GM23338 (cell line): ENCODE data around the gene IMMP2L. TPM values are rescaled to one million over a fixed set of nuclear protein-coding genes. Genes with fewer than 3 reads are reported as not detected.
A peak's percentile ranks its signal among the peaks of the same experiment; 100 is the strongest.

Experiments
- ATAC-seq: fragments of 200-7000 bp; cut with Tn5 transposase; 3 replicates; pipeline ENCODE4 v1.9.1; 2020
- DNase-seq: peaks from one replicate; pipeline ENCODE4 v3.0.0-alpha.2; 2015; ENCODE audit warnings: low spot score
- H2AFZ ChIP-seq: fragments of 200-600 bp; sonication (generic); 2 replicates; pipeline ENCODE4 v1.8.0; 2016; ENCODE audit warnings: antibody characterized with exemption, mild to moderate bottlenecking, moderate library complexity
- H3F3A ChIP-seq: fragments of 200-600 bp; sonication (generic); replicated peaks from 2 replicates; pipeline ENCODE4 v1.8.0; 2017; ENCODE audit warnings: antibody characterized with exemption, mixed run types, low read depth
- H3K27ac ChIP-seq: fragments of 200-600 bp; sonication (generic); 2 replicates; pipeline ENCODE4 v1.6.1; 2016; ENCODE audit warnings: low read depth
- H3K27me3 ChIP-seq: fragments of 200-600 bp; sonication (generic); 2 replicates; pipeline ENCODE4 v1.8.0; 2016; ENCODE audit warnings: mild to moderate bottlenecking, mixed run types, moderate library complexity; ENCODE audit not compliant: insufficient read depth
- H3K36me3 ChIP-seq: fragments of 200-600 bp; sonication (generic); 2 replicates; pipeline ENCODE4 v1.8.0; 2016; ENCODE audit warnings: mild to moderate bottlenecking; ENCODE audit not compliant: insufficient read depth
- H3K4me1 ChIP-seq: fragments of 200-600 bp; sonication (generic); 2 replicates; pipeline ENCODE4 v1.8.0; 2016; ENCODE audit warnings: mild to moderate bottlenecking, moderate library complexity; ENCODE audit not compliant: insufficient read depth
- H3K4me2 ChIP-seq: fragments of 200-600 bp; sonication (generic); 2 replicates; pipeline ENCODE4 v1.7.1; 2017; ENCODE audit warnings: mixed run types
- H3K4me3 ChIP-seq: fragments of 200-600 bp; sonication (generic); 2 replicates; pipeline ENCODE4 v1.6.1; 2016; ENCODE audit warnings: mixed run types
- H3K79me2 ChIP-seq: fragments of 200-600 bp; sonication (generic); replicated peaks from 2 replicates; pipeline ENCODE4 v1.8.0; 2017; ENCODE audit warnings: mild to moderate bottlenecking; ENCODE audit not compliant: insufficient read depth
- H3K9me2 ChIP-seq: fragments of 200-600 bp; sonication (generic); 2 replicates; pipeline ENCODE4 v1.8.0; 2017; ENCODE audit not compliant: insufficient read depth
- H4K20me1 ChIP-seq: fragments of 200-600 bp; sonication (generic); replicated peaks from 2 replicates; pipeline ENCODE4 v1.8.0; 2017; ENCODE audit warnings: mild to moderate bottlenecking; ENCODE audit not compliant: insufficient read depth
- H3K27ac Mint-ChIP-seq: 2 replicates; pipeline ENCODE4 v1.8.0; 2020; ENCODE audit warnings: inconsistent platforms, mild to moderate bottlenecking, moderate library complexity, mixed read lengths
- H3K27me3 Mint-ChIP-seq: 3 replicates; pipeline ENCODE4 v1.8.0; 2022; ENCODE audit warnings: low read depth, mild to moderate bottlenecking, moderate library complexity, mixed read lengths, inconsistent platforms; ENCODE audit not compliant: insufficient read depth, poor library complexity
- H3K36me3 Mint-ChIP-seq: 3 replicates; pipeline ENCODE4 v1.8.0; 2021; ENCODE audit warnings: low read depth, mild to moderate bottlenecking, inconsistent platforms, moderate library complexity, mixed read lengths
- H3K4me1 Mint-ChIP-seq: 3 replicates; pipeline ENCODE4 v1.8.0; 2020; ENCODE audit warnings: mild to moderate bottlenecking, inconsistent platforms, mixed read lengths
- H3K4me3 Mint-ChIP-seq: 3 replicates; pipeline ENCODE4 v1.8.0; 2021; ENCODE audit warnings: moderate library complexity, mild to moderate bottlenecking, inconsistent platforms, mixed read lengths
- H3K9me3 Mint-ChIP-seq: 3 replicates; pipeline ENCODE4 v1.8.0; 2020; ENCODE audit warnings: moderate library complexity, mild to moderate bottlenecking, inconsistent platforms, mixed read lengths
- CREB1 ChIP-seq: fragments of 250-450 bp; sonication (Bioruptor Pico); IDR thresholded peaks from 2 replicates; pipeline ENCODE4 v1.5.0; 2020; ENCODE audit warnings: low read depth, mild to moderate bottlenecking, moderate library complexity
- JUNB ChIP-seq: IDR thresholded peaks from one replicate; pipeline ENCODE4 v1.6.1; 2016; ENCODE audit warnings: antibody characterized with exemption; ENCODE audit not compliant: unreplicated experiment
- NANOG ChIP-seq: IDR thresholded peaks from 2 replicates; pipeline ENCODE4 v1.6.1; 2016; ENCODE audit warnings: antibody characterized with exemption, borderline replicate concordance
- POLR2AphosphoS5 ChIP-seq: IDR thresholded peaks from 2 replicates; pipeline ENCODE4 v1.6.1; 2016; ENCODE audit warnings: antibody characterized with exemption, low read depth
- STAT1 ChIP-seq: IDR thresholded peaks from one replicate; pipeline ENCODE4 v1.6.1; 2016; ENCODE audit warnings: antibody characterized with exemption; ENCODE audit not compliant: unreplicated experiment
- ZNF331 ChIP-seq: fragments of 250-450 bp; sonication (Bioruptor Pico); IDR thresholded peaks from 2 replicates; pipeline ENCODE4 v1.5.0; 2020; ENCODE audit warnings: low read depth, mild to moderate bottlenecking, moderate library complexity
- polyA plus RNA-seq: library from polyadenylated mRNA; unstranded; fragments of >200 nt; fragmentation: Nextera tagmentation; extraction: Ambion mirVana; gene quantifications from 2 replicates; pipeline ENCODE4 v1.2.1, GENCODE V29; 2016
- total RNA-seq: library from RNA; depleted of rRNA; stranded (reverse); fragments of >200 nt; shearing (Covaris generic); gene quantifications from 2 replicates; pipeline ENCODE4 v1.2.3, GENCODE V29; 2014
- TF ChIP-seq, protein P1 (sequence below): fragments of 250-450 bp; sonication (Bioruptor Pico); IDR thresholded peaks from 2 replicates; pipeline ENCODE4 v1.5.0; 2020; ENCODE audit warnings: mild to moderate bottlenecking, moderate library complexity
- TF ChIP-seq, protein P2 (sequence below), 2 experiments: fragments of 200-600 bp in 1 of 2; sonication (generic) in 1 of 2; conservative IDR thresholded peaks; 2 replicates each; pipeline versions ENCODE4 v1.5.1 to v1.6.1; 2016 to 2017; ENCODE audit warnings: antibody characterized with exemption in 2 of 2, low read depth in 2 of 2, mild to moderate bottlenecking in 2 of 2, moderate library complexity in 1 of 2
- TF ChIP-seq, protein P3 (sequence below): IDR thresholded peaks from 2 replicates; pipeline ENCODE4 v1.6.1; 2016; ENCODE audit warnings: antibody characterized with exemption

The IMMP2L gene
- total and polyA plus RNA-seq, 2 experiments from 2014 or later, result 7.3 to 14.0 TPM

DNA sequence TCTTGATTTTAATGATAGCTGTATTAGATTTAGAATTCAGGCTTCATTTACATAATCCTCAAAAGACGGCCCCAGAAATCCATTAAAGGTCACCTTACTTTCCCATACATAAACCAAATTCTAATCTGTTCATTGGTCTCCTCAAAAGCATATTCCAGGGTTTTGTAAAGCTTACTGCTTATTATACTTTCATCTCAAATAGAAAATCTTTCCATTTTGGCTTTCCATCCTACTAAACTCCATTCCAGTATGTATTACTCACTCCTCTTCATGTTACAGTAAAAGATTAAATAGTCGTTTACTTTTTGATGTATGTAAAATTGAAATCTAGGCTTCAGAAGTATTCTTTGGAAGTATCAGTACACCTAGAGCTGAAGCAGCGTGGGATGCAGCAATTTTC is 614.9 kb downstream of the IMMP2L start (continued):
- TF ChIP-seq, protein P1, sequence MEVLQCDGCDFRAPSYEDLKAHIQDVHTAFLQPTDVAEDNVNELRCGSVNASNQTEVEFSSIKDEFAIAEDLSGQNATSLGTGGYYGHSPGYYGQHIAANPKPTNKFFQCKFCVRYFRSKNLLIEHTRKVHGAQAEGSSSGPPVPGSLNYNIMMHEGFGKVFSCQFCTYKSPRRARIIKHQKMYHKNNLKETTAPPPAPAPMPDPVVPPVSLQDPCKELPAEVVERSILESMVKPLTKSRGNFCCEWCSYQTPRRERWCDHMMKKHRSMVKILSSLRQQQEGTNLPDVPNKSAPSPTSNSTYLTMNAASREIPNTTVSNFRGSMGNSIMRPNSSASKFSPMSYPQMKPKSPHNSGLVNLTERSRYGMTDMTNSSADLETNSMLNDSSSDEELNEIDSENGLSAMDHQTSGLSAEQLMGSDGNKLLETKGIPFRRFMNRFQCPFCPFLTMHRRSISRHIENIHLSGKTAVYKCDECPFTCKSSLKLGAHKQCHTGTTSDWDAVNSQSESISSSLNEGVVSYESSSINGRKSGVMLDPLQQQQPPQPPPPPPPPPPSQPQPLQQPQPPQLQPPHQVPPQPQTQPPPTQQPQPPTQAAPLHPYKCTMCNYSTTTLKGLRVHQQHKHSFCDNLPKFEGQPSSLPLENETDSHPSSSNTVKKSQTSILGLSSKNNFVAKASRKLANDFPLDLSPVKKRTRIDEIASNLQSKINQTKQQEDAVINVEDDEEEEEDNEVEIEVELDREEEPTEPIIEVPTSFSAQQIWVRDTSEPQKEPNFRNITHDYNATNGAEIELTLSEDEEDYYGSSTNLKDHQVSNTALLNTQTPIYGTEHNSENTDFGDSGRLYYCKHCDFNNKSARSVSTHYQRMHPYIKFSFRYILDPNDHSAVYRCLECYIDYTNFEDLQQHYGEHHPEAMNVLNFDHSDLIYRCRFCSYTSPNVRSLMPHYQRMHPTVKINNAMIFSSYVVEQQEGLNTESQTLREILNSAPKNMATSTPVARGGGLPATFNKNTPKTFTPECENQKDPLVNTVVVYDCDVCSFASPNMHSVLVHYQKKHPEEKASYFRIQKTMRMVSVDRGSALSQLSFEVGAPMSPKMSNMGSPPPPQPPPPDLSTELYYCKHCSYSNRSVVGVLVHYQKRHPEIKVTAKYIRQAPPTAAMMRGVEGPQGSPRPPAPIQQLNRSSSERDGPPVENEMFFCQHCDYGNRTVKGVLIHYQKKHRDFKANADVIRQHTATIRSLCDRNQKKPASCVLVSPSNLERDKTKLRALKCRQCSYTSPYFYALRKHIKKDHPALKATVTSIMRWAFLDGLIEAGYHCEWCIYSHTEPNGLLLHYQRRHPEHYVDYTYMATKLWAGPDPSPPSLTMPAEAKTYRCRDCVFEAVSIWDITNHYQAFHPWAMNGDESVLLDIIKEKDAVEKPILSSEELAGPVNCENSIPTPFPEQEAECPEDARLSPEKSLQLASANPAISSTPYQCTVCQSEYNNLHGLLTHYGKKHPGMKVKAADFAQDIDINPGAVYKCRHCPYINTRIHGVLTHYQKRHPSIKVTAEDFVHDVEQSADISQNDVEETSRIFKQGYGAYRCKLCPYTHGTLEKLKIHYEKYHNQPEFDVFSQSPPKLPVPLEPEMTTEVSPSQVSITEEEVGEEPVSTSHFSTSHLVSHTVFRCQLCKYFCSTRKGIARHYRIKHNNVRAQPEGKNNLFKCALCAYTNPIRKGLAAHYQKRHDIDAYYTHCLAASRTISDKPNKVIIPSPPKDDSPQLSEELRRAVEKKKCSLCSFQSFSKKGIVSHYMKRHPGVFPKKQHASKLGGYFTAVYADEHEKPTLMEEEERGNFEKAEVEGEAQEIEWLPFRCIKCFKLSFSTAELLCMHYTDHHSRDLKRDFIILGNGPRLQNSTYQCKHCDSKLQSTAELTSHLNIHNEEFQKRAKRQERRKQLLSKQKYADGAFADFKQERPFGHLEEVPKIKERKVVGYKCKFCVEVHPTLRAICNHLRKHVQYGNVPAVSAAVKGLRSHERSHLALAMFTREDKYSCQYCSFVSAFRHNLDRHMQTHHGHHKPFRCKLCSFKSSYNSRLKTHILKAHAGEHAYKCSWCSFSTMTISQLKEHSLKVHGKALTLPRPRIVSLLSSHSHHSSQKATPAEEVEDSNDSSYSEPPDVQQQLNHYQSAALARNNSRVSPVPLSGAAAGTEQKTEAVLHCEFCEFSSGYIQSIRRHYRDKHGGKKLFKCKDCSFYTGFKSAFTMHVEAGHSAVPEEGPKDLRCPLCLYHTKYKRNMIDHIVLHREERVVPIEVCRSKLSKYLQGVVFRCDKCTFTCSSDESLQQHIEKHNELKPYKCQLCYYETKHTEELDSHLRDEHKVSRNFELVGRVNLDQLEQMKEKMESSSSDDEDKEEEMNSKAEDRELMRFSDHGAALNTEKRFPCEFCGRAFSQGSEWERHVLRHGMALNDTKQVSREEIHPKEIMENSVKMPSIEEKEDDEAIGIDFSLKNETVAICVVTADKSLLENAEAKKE (CRISPR knock-in tag), result no peak
- TF ChIP-seq STAT1 (no peak), JUNB (no peak), POLR2AphosphoS5 (no peak), ZNF331 (no peak)

DNA sequence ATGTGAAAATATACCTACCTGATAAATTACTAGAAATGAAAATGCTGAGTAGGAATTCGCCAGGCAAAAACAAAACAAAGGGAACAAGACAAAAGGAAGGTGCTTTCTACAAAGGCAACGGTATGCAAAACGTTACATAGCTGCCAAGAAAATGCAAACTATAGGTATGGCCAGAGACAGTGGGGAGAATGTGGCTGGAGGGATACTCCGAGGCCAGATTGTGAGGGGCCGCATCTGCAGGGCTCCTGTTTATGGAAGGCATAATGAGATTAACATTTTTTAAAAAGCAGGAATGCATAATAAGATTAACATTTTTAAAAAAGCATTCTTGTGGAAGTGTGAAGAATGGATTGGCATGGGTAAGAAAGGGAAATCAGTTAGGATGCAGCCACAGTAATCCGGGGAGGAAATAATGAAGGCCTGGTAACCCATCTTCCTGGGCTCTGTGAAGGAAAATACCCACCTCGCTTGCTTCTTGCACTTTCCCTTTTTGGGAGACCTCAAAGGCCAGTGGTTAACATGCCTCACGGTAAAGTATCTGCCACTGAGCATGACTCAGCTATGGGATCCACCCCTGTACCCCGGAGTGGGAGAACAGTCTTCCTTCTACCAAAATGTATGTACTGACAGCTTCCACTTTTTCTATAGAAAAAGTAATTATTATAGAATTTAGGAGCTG is 617.2 kb downstream of the IMMP2L start:
- Mint-ChIP-seq H3K27ac (peak overlapping the region; percentile 20), H3K36me3 (no peaks in the 10 kb centered on the region), H3K4me3 (no peak overlapping the region), H3K9me3 (no peaks in the 10 kb centered on the region), H3K27me3 (no peaks in the 10 kb centered on the region), H3K4me1 (peaks cover 25% of the 10 kb centered on the region)
- ATAC-seq (peak; percentile 93), DNase-seq (peak; percentile 59)
- H3F3A ChIP-seq, result no peaks in the 10 kb centered on the region
- peak overlapping the region; percentile 57 for H3K27ac ChIP-seq
- TF ChIP-seq CREB1 (CRISPR knock-in tag) (no peak), ZNF331 (no peak), STAT1 (no peak), JUNB (no peak), NANOG (no peak), POLR2AphosphoS5 (no peak)
- TF ChIP-seq, protein P2, sequence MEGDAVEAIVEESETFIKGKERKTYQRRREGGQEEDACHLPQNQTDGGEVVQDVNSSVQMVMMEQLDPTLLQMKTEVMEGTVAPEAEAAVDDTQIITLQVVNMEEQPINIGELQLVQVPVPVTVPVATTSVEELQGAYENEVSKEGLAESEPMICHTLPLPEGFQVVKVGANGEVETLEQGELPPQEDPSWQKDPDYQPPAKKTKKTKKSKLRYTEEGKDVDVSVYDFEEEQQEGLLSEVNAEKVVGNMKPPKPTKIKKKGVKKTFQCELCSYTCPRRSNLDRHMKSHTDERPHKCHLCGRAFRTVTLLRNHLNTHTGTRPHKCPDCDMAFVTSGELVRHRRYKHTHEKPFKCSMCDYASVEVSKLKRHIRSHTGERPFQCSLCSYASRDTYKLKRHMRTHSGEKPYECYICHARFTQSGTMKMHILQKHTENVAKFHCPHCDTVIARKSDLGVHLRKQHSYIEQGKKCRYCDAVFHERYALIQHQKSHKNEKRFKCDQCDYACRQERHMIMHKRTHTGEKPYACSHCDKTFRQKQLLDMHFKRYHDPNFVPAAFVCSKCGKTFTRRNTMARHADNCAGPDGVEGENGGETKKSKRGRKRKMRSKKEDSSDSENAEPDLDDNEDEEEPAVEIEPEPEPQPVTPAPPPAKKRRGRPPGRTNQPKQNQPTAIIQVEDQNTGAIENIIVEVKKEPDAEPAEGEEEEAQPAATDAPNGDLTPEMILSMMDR (conservative IDR thresholded peaks at IDR 0.05; ENCODE audit: low read depth in 2 of 2), result no peak
- TF ChIP-seq, protein P3, sequence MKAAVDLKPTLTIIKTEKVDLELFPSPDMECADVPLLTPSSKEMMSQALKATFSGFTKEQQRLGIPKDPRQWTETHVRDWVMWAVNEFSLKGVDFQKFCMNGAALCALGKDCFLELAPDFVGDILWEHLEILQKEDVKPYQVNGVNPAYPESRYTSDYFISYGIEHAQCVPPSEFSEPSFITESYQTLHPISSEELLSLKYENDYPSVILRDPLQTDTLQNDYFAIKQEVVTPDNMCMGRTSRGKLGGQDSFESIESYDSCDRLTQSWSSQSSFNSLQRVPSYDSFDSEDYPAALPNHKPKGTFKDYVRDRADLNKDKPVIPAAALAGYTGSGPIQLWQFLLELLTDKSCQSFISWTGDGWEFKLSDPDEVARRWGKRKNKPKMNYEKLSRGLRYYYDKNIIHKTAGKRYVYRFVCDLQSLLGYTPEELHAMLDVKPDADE, result no peak
- H3K4me2 ChIP-seq, result peak overlapping the region; percentile 22
- no peaks in the 10 kb centered on the region for H3K9me2 ChIP-seq
- H3K4me3 ChIP-seq, result no peak overlapping the region
- H3K4me1 ChIP-seq, result peaks cover 25% of the 10 kb centered on the region
- no peaks in the 10 kb centered on the region for H4K20me1 ChIP-seq
- H3K27me3 ChIP-seq, result no peaks in the 10 kb centered on the region
- H2AFZ ChIP-seq, result no peak overlapping the region
- no peaks in the 10 kb centered on the region for H3K79me2 ChIP-seq
- no peaks in the 10 kb centered on the region for H3K36me3 ChIP-seq
